HepG2 (cell line): ENCODE measurements around the gene HIPK2. TPM values are rescaled to one million over a fixed set of nuclear protein-coding genes. Genes with fewer than 3 reads are reported as not detected.

Experiments
- ELF3 ChIP-seq: IDR thresholded peaks from 2 replicates; pipeline ENCODE4 v1.6.1; 2016; ENCODE audit warnings: missing genetic modification reagents, missing compliant biosample characterization
- FOXP1 ChIP-seq, 2 experiments: fragments of 450-650 bp in 1 of 2; IDR thresholded peaks; 2 replicates each; pipeline ENCODE4 v1.6.1; 2017 to 2018; ENCODE audit warnings: antibody characterized with exemption in 1 of 2
- HES4 ChIP-seq: sonication (generic); formaldehyde crosslinking; IDR thresholded peaks from 2 replicates; pipeline ENCODE4 v1.9.0; 2021; ENCODE audit warnings: mild to moderate bottlenecking, missing genetic modification reagents, borderline replicate concordance
- MYC ChIP-seq: sonication (generic); formaldehyde crosslinking; IDR thresholded peaks from 2 replicates; pipeline ENCODE4 v1.9.0; 2021; ENCODE audit warnings: missing genetic modification reagents, borderline replicate concordance
- NFAT5 ChIP-seq: sonication (generic); formaldehyde crosslinking; IDR thresholded peaks from 2 replicates; pipeline ENCODE4 v1.4.0; 2020; ENCODE audit warnings: missing genetic modification reagents
- PBX3 ChIP-seq: sonication (generic); formaldehyde crosslinking; IDR thresholded peaks from 2 replicates; pipeline ENCODE4 v1.8.1; 2023; ENCODE audit warnings: missing genetic modification reagents, inconsistent platforms, borderline replicate concordance
- POGK ChIP-seq: sonication (generic); formaldehyde crosslinking; conservative IDR thresholded peaks from 2 replicates; pipeline ENCODE4 v1.8.0; 2022; ENCODE audit warnings: mild to moderate bottlenecking, moderate library complexity, missing genetic modification reagents
- RFX3 ChIP-seq: IDR thresholded peaks from 2 replicates; pipeline ENCODE4 v1.6.1; 2016; ENCODE audit warnings: missing biosample characterization, missing genetic modification reagents
- SNAPC2 ChIP-seq: sonication (generic); formaldehyde crosslinking; IDR thresholded peaks from 2 replicates; pipeline ENCODE4 v1.8.1; 2022; ENCODE audit warnings: mild to moderate bottlenecking, missing genetic modification reagents
- SP140L ChIP-seq: sonication (generic); formaldehyde crosslinking; IDR thresholded peaks from 2 replicates; pipeline ENCODE4 v1.4.0; 2020; ENCODE audit warnings: missing genetic modification reagents, borderline replicate concordance
- TARDBP ChIP-seq: sonication (generic); formaldehyde crosslinking; IDR thresholded peaks from 2 replicates; pipeline ENCODE4 v1.8.0; 2022; ENCODE audit warnings: mild to moderate bottlenecking, missing genetic modification reagents
- TCF7L2 ChIP-seq: IDR thresholded peaks from 2 replicates; pipeline ENCODE4 v1.6.1; 2011; ENCODE audit warnings: mild to moderate bottlenecking, low read depth, low read length, moderate library complexity
- ZBTB2 ChIP-seq: sonication (generic); formaldehyde crosslinking; IDR thresholded peaks from 2 replicates; pipeline ENCODE4 v1.8.0; 2022; ENCODE audit warnings: low read depth, missing genetic modification reagents
- ZNF460 ChIP-seq: sonication (generic); formaldehyde crosslinking; IDR thresholded peaks from 2 replicates; pipeline ENCODE4 v1.5.1; 2020; ENCODE audit warnings: missing genetic modification reagents, mild to moderate bottlenecking, borderline replicate concordance
- ZNF547 ChIP-seq: sonication (generic); formaldehyde crosslinking; IDR thresholded peaks from 2 replicates; pipeline ENCODE4 v1.5.1; 2020; ENCODE audit warnings: mild to moderate bottlenecking, missing genetic modification reagents
- ZNF616 ChIP-seq: sonication (generic); formaldehyde crosslinking; IDR thresholded peaks from 2 replicates; pipeline ENCODE4 v1.5.0; 2020; ENCODE audit warnings: low read depth, mild to moderate bottlenecking, missing genetic modification reagents
- ZNF766 ChIP-seq: sonication (generic); formaldehyde crosslinking; IDR thresholded peaks from 2 replicates; pipeline ENCODE4 v1.5.0; 2020; ENCODE audit warnings: missing genetic modification reagents, borderline replicate concordance
- ZNF790 ChIP-seq: sonication (generic); formaldehyde crosslinking; IDR thresholded peaks from 2 replicates; pipeline ENCODE4 v1.8.0; 2022; ENCODE audit warnings: missing genetic modification reagents, mild to moderate bottlenecking, borderline replicate concordance
- ZNF83 ChIP-seq: sonication (generic); formaldehyde crosslinking; IDR thresholded peaks from 2 replicates; pipeline ENCODE4 v1.4.0; 2020; ENCODE audit warnings: missing genetic modification reagents, mild to moderate bottlenecking, borderline replicate concordance
- ZNF891 ChIP-seq: sonication (generic); formaldehyde crosslinking; IDR thresholded peaks from 2 replicates; pipeline ENCODE4 v1.5.0; 2020; ENCODE audit warnings: mild to moderate bottlenecking, missing genetic modification reagents
- polyA plus RNA-seq, 8 experiments: library from polyadenylated mRNA; depleted of rRNA in 3 of 8; stranded (reverse) in 7 of 8; unstranded in 1 of 8; fragments of >200 nt; fragmentation: Illumina TruSeq in 4 of 8; extraction: Trizol in 4 of 8; gene quantifications; 2 replicates each; pipeline versions ENCODE4 v1.2.1 to v1.2.3, GENCODE V29; 2011 to 2016; ENCODE audit warnings: low read depth in 4 of 8, missing spikeins in 1 of 8, mixed read lengths in 1 of 8; ENCODE audit not compliant: insufficient read depth in 1 of 8
- total RNA-seq, 5 experiments: library from RNA; depleted of rRNA; stranded (reverse); fragments of >200 nt; fragmentation: Illumina TruSeq; extraction: Trizol; gene quantifications; 2 replicates each; pipeline ENCODE4 v1.2.3, GENCODE V29; 2016; ENCODE audit warnings: low read depth in 1 of 5

The HIPK2 gene
- total and polyA plus RNA-seq, 2 of the 13 experiments (the other 11 are each of a cell fraction or from before 2014, with no cell fraction given), result 14.4 to 20.2 TPM

- TF ChIP-seq PBX3 (CRISPR knock-in tag), result no peak
- no peak for TF ChIP-seq ZNF83 (CRISPR knock-in tag)
- no peak for TF ChIP-seq POGK
- TF ChIP-seq HES4 (CRISPR knock-in tag), result no peak
- no peak for TF ChIP-seq TCF7L2
- TF ChIP-seq SP140L (CRISPR knock-in tag), result no peak
- no peak for TF ChIP-seq ZBTB2 (CRISPR knock-in tag)
- TF ChIP-seq ZNF790 (CRISPR knock-in tag), result no peak
- no peak for TF ChIP-seq ZNF547 (CRISPR knock-in tag)
- no peak for TF ChIP-seq RFX3 (CRISPR knock-in tag)
- TF ChIP-seq ZNF766 (CRISPR knock-in tag), result no peak
- no peak for TF ChIP-seq SNAPC2 (CRISPR knock-in tag)
- no peak for TF ChIP-seq ZNF891
- TF ChIP-seq ZNF616 (CRISPR knock-in tag), result no peak
- TF ChIP-seq TARDBP (CRISPR knock-in tag), result no peak
- TF ChIP-seq ZNF460 (CRISPR knock-in tag), result no peak
- 0 out of 2 replicates have a peak, but pooled peaks have one; percentile 34 for TF ChIP-seq ELF3 (CRISPR knock-in tag)
- no peak for TF ChIP-seq FOXP1 (IDR thresholded peaks at IDR 0.05)
- TF ChIP-seq FOXP1 (CRISPR knock-in tag; IDR thresholded peaks at IDR 0.05), result no peak
- no peak for TF ChIP-seq NFAT5 (CRISPR knock-in tag)
- TF ChIP-seq MYC (CRISPR knock-in tag), result no peak
These were observed 118.7 kb downstream of the HIPK2 start (continued) for GRCh38 chr7:139658908-139659675.
